K562 (cell line): ENCODE results near the gene TRDMT1. TPM values are rescaled to one million over a fixed set of nuclear protein-coding genes. Genes with fewer than 3 reads are reported as not detected.

ENCODE experiments used
- CC2D1A ChIP-seq: fragments of 450-650 bp; IDR thresholded peaks from 2 replicates; pipeline ENCODE4 v1.6.1; 2017; ENCODE audit warnings: mild to moderate bottlenecking
- CTBP1 ChIP-seq: fragments of 450-650 bp; IDR thresholded peaks from 2 replicates; pipeline ENCODE4 v1.6.1; 2016; ENCODE audit warnings: borderline replicate concordance
- ESRRB ChIP-seq: fragments of 250-450 bp; sonication (Bioruptor Pico); IDR thresholded peaks from 2 replicates; pipeline ENCODE4 v1.5.0; 2020; ENCODE audit warnings: mild to moderate bottlenecking, moderate library complexity, borderline replicate concordance
- ETV6 ChIP-seq, 3 experiments: fragments of 150-350 bp in 1 of 3; sonication (generic) in 1 of 3; formaldehyde crosslinking in 1 of 3; IDR thresholded peaks; 2 replicates each; pipeline versions ENCODE4 v1.6.1 to v1.8.0; 2014 to 2022; ENCODE audit warnings: borderline replicate concordance in 2 of 3, low read depth in 2 of 3, antibody characterized with exemption in 1 of 3, low read length in 1 of 3, mild to moderate bottlenecking in 1 of 3, missing genetic modification reagents in 1 of 3
- FOXA1 ChIP-seq: fragments of 450-650 bp; IDR thresholded peaks from 2 replicates; pipeline ENCODE4 v1.6.1; 2016; ENCODE audit warnings: mild to moderate bottlenecking, borderline replicate concordance
- HEY1 ChIP-seq: fragments of 250-450 bp; sonication (Bioruptor Pico); IDR thresholded peaks from 2 replicates; pipeline ENCODE4 v1.5.0; 2020; ENCODE audit warnings: mild to moderate bottlenecking, moderate library complexity, borderline replicate concordance
- KAT2B ChIP-seq: IDR thresholded peaks from one replicate; pipeline ENCODE4 v1.6.1; 2012; ENCODE audit warnings: low read depth, mild to moderate bottlenecking, control low read depth, inconsistent platforms, low read length, moderate library complexity
- MTA3 ChIP-seq: fragments of 450-650 bp; formaldehyde crosslinking; IDR thresholded peaks from 2 replicates; pipeline ENCODE4 v1.6.1; 2017; ENCODE audit warnings: mild to moderate bottlenecking, borderline replicate concordance
- POU5F1 ChIP-seq: fragments of 150-350 bp; IDR thresholded peaks from 2 replicates; pipeline ENCODE4 v1.6.1; 2014; ENCODE audit warnings: borderline replicate concordance, low read length, low read depth, mild to moderate bottlenecking; ENCODE audit not compliant: partially characterized antibody
- PRPF4 ChIP-seq: fragments of 200-400 bp; formaldehyde crosslinking; IDR thresholded peaks from one replicate; pipeline ENCODE4 v1.6.1; 2017; ENCODE audit warnings: low read length, low read depth, mild to moderate bottlenecking; ENCODE audit not compliant: insufficient read depth, poor library complexity, severe bottlenecking
- RBM22 ChIP-seq: fragments of 200-400 bp; formaldehyde crosslinking; IDR thresholded peaks from 2 replicates; pipeline ENCODE4 v1.6.1; 2018; ENCODE audit warnings: low read length, low read depth; ENCODE audit not compliant: poor library complexity, severe bottlenecking
- THRAP3 ChIP-seq: fragments of 450-650 bp; IDR thresholded peaks from 2 replicates; pipeline ENCODE4 v1.6.1; 2016; ENCODE audit warnings: mild to moderate bottlenecking, inconsistent platforms, borderline replicate concordance
- TRIM24 ChIP-seq, 2 experiments: fragments of 450-650 bp; IDR thresholded peaks; 2 replicates each; pipeline ENCODE4 v1.6.1; 2016
- ZNF140 ChIP-seq: fragments of 250-450 bp; sonication (Bioruptor Pico); IDR thresholded peaks from 2 replicates; pipeline ENCODE4 v1.8.0; 2021; ENCODE audit warnings: moderate library complexity, mild to moderate bottlenecking, inconsistent platforms
- ZNF589 ChIP-seq: fragments of 200-800 bp; sonication (Bioruptor generic); IDR thresholded peaks from 2 replicates; pipeline ENCODE4 v1.6.1; 2016; ENCODE audit warnings: low read depth, missing genetic modification characterization, missing compliant biosample characterization
- ZNF79 ChIP-seq: fragments of 250-450 bp; sonication (Bioruptor Pico); IDR thresholded peaks from 2 replicates; pipeline ENCODE4 v1.4.0; 2020; ENCODE audit warnings: low read depth, mild to moderate bottlenecking, moderate library complexity
- polyA plus RNA-seq, 8 experiments: library from polyadenylated mRNA; depleted of rRNA in 4 of 8; stranded (reverse) in 5 of 8; unstranded in 3 of 8; fragments of >200 nt; fragmentation: Nextera tagmentation in 2 of 8; fragmentation: Illumina TruSeq in 1 of 8; extraction: Ambion mirVana in 2 of 8; extraction: Trizol in 1 of 8; gene quantifications; 2 replicates each; pipeline versions ENCODE4 v1.2.1 to v1.2.3, GENCODE V29; 2011 to 2014; ENCODE audit warnings: inconsistent platforms in 1 of 8, missing spikeins in 1 of 8
- total RNA-seq, 7 experiments: library from RNA; depleted of rRNA in 6 of 7; stranded (reverse); fragments of >200 nt in 6 of 7; fragmentation: Illumina TruSeq in 2 of 7; extraction: Trizol in 2 of 7; gene quantifications; 2 replicates each; pipeline versions ENCODE4 v1.2.1 to v1.2.3, GENCODE V29; 2011 to 2021; ENCODE audit warnings: low replicate concordance in 1 of 7
- TF ChIP-seq, protein P1 (sequence below): sonication (generic); IDR thresholded peaks from 2 replicates; pipeline ENCODE4 v1.6.1; 2016
- TF ChIP-seq, protein P2 (sequence below): fragments of 250-450 bp; sonication (Bioruptor Pico); IDR thresholded peaks from 2 replicates; pipeline ENCODE4 v1.5.0; 2021; ENCODE audit warnings: mild to moderate bottlenecking, moderate library complexity
- TF ChIP-seq, protein P3 (sequence below): fragments of 450-650 bp; IDR thresholded peaks from 2 replicates; pipeline ENCODE4 v1.6.1; 2017; ENCODE audit warnings: antibody characterized with exemption
- TF ChIP-seq, protein P4 (sequence below): sonication (generic); formaldehyde crosslinking; IDR thresholded peaks from 2 replicates; pipeline ENCODE4 v1.8.0; 2023; ENCODE audit warnings: mild to moderate bottlenecking, missing genetic modification reagents

The TRDMT1 gene
- total and polyA plus RNA-seq, 9 of the 15 experiments (the other 6 are each of a cell fraction or from before 2014, with no cell fraction given): 5.4 to 12.6 (median 9.3) TPM

DNA sequence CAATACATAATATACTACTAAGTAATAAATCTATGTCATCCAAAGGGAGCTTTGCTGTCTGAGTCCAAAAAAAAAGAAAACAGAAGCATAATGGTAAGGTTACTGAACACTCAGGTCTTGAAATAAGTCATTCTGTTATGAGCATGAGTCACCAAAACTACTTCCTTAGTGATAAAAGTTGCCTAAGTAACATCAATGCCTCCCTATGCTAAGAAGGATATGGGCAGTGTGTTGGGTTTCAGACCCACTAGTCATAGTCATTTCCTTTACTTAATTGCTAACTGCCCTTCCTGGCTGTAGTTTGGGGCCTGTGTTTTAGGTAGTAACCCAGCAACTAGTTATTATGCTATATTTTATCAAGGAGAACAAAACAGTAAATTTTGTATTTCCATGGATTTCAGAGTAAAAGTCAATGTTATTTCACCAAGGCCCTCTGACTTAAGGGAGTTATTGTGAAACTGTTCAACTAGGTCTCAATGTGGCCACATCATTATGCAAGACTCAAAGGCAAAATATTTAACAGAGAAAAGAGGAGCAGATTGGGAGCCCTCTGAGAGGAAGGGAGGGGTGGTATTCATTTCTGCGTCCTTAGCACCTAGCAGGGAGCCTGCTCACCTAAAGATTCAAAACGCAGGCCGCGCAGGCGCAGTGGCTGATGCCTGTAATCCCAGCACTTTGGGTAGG is 14.9 kb upstream of the TRDMT1 start (continued):
- TF ChIP-seq ZNF589 (CRISPR knock-in tag) (peak; percentile 81), FOXA1 (no peak), ESRRB (CRISPR knock-in tag) (no peak), ETV6 (IDR thresholded peaks at IDR 0.05; ENCODE audit: borderline replicate concordance in 1 of 2, low read depth in 2 of 2, low read length in 1 of 2) (no peak), ETV6 (CRISPR knock-in tag; IDR thresholded peaks at IDR 0.05; ENCODE audit: borderline replicate concordance) (no peak), POU5F1 (no peak), TRIM24 (IDR thresholded peaks at IDR 0.05) (peak; percentile 60 to 76; a peak in 3 of 4 replicates), ZNF140 (CRISPR knock-in tag) (no peak), RBM22 (no peak), KAT2B (no peak), CC2D1A (no peak), CTBP1 (peak; percentile 66), PRPF4 (no peak), MTA3 (no peak), HEY1 (CRISPR knock-in tag) (no peak), ZNF79 (CRISPR knock-in tag) (no peak), THRAP3 (no peak)
- TF ChIP-seq, protein P1, sequence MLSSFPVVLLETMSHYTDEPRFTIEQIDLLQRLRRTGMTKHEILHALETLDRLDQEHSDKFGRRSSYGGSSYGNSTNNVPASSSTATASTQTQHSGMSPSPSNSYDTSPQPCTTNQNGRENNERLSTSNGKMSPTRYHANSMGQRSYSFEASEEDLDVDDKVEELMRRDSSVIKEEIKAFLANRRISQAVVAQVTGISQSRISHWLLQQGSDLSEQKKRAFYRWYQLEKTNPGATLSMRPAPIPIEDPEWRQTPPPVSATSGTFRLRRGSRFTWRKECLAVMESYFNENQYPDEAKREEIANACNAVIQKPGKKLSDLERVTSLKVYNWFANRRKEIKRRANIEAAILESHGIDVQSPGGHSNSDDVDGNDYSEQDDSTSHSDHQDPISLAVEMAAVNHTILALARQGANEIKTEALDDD: peak; percentile 100
- TF ChIP-seq, protein P2, sequence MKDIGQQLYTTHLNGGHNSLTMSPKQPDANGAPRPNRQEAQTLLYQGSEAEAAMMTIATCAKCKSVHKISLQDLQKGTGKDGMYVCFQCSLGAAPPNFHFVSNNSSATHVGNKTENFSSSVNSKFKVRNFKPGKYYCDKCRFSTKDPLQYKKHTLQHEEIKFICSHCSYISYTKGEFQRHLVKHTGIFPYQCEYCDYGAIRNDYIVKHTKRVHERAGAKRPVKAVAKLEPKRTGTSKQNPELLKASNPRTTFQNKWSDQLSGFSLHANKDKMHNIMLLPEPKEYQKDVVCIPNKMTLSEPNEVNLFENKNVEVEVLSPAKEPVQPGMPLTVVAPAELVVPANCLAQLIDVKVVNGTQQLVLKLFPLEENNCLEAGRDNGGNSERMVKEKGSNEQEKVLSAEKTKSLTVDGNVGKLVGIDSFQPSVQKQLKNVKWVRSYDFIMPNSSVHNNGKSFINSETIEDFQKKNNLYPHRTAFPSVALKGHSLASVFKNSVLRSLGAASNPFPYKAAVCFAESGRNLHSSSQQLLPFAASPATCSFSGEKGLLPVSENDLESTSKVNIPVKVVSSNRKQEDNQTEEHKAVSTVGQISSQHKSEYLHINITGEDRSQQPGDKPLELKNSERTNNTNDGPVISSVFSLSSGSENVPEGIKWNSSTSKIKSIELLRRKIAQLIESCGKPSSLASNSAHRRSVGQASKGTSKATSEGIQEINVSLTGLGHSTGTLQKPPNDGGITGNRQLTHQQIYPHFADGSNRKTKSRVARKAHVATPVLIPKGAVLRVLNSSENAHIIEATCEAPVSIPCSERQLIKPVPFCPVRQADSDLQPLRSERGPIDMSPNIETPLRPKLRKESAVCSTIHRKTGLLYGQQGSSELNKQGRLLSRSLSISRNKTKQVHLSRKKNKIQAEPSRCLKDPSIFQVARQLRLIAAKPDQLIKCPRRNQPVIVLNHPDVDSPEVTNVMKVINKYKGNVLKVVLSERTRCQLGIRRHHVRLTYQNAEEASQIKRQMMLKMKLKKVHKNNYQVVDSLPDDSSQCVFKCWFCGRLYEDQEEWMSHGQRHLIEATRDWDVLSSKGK: no peak
- TF ChIP-seq, protein P3, sequence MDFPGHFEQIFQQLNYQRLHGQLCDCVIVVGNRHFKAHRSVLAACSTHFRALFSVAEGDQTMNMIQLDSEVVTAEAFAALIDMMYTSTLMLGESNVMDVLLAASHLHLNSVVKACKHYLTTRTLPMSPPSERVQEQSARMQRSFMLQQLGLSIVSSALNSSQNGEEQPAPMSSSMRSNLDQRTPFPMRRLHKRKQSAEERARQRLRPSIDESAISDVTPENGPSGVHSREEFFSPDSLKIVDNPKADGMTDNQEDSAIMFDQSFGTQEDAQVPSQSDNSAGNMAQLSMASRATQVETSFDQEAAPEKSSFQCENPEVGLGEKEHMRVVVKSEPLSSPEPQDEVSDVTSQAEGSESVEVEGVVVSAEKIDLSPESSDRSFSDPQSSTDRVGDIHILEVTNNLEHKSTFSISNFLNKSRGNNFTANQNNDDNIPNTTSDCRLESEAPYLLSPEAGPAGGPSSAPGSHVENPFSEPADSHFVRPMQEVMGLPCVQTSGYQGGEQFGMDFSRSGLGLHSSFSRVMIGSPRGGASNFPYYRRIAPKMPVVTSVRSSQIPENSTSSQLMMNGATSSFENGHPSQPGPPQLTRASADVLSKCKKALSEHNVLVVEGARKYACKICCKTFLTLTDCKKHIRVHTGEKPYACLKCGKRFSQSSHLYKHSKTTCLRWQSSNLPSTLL: no peak
- TF ChIP-seq, protein P4, sequence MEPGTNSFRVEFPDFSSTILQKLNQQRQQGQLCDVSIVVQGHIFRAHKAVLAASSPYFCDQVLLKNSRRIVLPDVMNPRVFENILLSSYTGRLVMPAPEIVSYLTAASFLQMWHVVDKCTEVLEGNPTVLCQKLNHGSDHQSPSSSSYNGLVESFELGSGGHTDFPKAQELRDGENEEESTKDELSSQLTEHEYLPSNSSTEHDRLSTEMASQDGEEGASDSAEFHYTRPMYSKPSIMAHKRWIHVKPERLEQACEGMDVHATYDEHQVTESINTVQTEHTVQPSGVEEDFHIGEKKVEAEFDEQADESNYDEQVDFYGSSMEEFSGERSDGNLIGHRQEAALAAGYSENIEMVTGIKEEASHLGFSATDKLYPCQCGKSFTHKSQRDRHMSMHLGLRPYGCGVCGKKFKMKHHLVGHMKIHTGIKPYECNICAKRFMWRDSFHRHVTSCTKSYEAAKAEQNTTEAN (CRISPR knock-in tag): no peak
